NCI-H2196 treated with DMSO at 0.1 percent for 48 hours (cell line): ENCODE data around the gene CCDC187.
"Not testable (repeated sequence)": the region's sequence is repeated elsewhere in the genome, so short reads cannot be mapped to it uniquely, and the experiment has no call there.

Experiments used
- DNase-seq: peaks from one replicate; lab custom pipeline; 2025; ENCODE audit not compliant: unreplicated experiment; lab: John Stamatoyannopoulos, UW

Gene CCDC187

DNA sequence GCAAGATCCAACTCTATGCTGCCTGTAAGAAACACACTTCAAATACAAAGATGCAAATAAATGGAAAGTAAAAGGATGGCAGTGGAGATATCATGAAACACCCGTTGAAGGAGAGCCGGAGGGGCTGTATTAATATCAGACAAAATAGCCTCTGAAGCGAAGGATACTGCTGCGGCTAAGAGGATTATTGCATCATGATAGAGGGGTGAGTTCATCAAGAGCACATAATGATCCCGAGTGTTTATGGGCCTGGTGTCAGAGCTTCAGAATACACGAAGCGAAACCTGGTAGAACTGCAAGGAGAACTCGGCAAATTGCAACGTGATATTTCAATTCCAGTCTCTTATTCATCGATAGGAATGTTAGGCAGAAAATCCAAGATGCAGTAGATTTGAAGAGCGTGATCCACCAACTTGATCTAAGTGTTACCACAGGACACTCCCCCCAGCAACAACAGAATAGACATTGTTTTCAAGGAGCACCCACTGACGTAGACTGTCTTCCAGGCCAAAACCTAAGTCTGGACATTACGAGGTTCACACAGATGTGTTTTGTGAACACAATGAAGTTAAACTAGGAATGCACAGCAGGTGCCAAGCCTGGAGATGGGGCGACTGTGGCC, 30.5 kb downstream of the CCDC187 start:
- DNase-seq = no peak

- DNase-seq = no peak
These were observed 33.7 kb downstream of the CCDC187 start for GRCh38 chr9:136270173-136270705.

- no peak for DNase-seq
These were observed 35.2 kb downstream of the CCDC187 start for GRCh38 chr9:136268735-136269134.

DNA sequence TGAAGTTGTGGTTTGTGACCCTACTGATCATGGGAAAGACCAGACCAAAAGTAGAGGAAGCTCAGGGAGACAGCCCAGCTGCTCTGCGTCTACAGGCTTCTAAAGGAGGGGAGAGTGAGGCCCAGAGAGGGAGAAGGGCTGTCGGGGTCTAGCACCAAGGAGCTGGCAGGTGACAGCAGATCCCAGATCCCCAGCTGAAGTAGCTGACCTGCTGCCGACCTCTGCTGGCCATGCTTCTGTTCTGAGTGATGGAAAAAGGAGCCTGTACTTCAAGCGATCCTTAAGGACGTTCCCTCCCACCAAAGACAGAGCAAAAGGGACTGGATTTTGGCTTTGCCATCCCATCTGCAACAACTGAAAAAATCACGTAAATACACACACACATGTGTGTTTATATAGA, 35.6 kb downstream of the CCDC187 start:
- no peak for DNase-seq

GRCh38 chr9:136267261-136268111, 36.4 kb downstream of the CCDC187 start:
- DNase-seq = peak; percentile 78

- DNase-seq = not testable (repeated sequence)
These were observed 37.3 kb downstream of the CCDC187 start for GRCh38 chr9:136266641-136267040.

DNA sequence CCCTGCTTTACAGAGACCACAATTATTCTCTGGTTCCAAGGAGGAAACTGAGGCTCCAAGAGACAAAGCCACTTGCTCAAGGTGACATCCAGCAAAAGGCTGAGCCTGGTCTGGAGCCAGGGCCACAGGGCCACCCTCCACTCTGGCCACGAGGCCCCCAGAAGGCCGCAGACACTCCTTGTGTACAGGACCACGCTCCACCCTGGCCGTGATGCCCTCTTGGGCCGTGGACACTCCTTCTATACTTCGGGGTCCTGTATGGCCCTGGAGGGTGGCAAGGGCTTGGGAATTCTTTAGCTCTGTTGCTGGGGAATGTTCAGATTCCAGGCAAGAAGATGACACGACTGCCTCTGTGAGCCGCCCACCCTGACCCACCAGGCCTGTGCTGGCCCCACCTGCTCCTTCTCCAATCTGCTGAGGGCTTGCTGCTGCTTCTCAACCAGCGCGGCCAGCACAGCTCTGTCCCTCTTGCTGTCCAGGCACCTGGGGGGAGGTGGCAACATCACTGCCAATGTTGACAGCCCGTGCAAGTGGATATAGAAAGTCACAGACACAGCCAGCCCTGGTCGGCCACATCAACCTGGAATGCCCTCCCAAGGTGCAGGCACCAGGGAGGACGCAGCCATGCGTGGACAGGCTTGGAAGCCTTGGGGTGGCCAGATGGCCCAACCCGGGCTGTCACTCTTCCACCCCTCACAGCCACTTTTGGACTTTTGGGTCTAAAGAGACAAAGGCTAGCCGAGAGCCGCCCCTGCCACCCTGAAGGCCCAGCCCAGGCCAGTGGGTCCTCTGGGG, 38.1 kb downstream of the CCDC187 start:
- DNase-seq = no peak

- DNase-seq = no peak
These were observed 39.2 kb downstream of the CCDC187 start for GRCh38 chr9:136264441-136265405.

- peak; percentile 35 for DNase-seq
These were observed 39.9 kb downstream of the CCDC187 start for GRCh38 chr9:136264031-136264430.

- DNase-seq = no peak
These were observed 41.2 kb downstream of the CCDC187 start for GRCh38 chr9:136262671-136263178.

DNA sequence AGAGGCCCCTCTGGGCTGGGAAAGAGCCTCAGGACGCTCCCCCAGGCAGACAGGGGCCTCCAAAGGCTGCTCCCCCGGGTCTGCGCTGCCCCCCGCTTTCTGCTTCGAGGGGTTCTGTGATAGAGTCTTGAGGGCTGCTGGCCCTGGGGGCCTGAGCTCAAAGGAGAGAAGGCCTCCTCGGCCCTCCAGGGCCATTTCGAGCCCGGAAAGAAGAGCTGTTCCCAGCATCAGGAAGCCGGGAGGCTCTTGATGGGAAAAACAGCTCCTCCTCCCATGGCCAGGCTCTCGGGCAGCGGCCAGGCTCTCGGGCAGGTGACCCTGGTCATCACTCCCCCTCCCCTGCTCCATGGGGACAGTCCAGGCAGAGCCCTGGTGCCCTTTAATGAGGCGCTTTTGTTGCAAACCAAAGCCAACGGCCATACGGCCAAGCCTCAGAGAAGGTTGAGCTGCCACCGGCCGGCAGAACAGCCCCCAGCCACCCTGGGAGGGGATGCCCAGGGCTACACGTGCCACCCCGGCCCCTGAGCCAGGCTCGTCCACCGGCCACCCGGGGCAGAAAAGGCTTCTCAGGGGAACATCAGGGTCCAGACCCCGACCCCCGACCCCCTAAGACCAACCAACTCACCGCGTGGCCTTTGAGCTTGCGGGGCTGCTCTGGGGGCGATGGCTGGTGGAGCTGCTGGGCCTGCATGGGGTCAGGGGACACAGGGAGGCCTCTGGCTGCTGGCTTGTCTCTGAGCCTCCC, 42.0 kb downstream of the CCDC187 start:
- DNase-seq = no peak

DNA sequence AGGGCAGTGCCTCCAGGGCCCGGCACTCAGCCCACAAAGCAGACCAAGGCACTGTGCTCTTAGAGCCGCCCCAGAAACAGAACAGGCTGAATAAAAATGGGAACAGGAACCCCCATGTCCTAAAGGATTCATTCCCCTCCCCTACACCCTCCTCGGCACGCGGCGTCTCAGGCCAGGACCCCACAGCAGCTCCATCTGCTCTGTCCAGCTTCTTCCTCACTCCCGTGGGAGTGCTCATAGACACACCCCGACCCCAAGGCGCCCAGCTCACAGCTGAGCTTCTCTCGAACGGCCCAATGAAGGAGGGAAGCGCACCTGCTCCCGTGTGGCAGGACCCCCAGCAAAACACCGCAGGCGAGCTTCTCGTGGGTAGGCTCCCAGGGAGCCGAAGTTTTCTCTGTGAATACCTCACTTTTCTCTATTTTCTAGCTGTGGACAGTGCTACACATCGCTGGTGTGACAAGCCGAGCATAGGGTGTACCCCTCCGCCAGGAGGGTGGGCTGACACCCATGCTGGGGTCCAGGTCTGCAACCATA, 42.9 kb downstream of the CCDC187 start:
- no peak for DNase-seq

GRCh38 chr9:136260521-136260920, 43.4 kb downstream of the CCDC187 start:
- DNase-seq = no peak

DNA sequence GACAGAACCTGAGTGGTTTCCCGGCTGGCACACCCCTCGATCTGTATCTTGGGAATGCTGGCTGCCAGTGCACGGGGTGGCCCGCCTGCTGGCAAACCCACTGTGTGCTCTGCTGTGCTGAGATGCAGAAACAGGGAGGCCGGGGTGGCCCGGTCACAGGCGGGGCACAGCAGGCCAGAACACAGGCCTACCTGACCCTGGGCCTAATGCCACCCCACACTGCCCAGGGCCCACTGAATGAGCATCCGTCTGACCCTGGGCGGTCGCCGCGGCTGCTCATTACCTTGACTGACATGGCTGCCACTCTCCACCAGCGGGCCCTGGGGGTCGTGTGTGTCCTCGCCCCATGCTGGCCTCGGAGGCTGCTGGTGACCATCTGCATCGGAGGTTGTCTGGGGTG, 44.1 kb downstream of the CCDC187 start:
- no peak for DNase-seq

- no peak for DNase-seq
These were observed 44.4 kb downstream of the CCDC187 start for GRCh38 chr9:136259517-136259813.

DNA sequence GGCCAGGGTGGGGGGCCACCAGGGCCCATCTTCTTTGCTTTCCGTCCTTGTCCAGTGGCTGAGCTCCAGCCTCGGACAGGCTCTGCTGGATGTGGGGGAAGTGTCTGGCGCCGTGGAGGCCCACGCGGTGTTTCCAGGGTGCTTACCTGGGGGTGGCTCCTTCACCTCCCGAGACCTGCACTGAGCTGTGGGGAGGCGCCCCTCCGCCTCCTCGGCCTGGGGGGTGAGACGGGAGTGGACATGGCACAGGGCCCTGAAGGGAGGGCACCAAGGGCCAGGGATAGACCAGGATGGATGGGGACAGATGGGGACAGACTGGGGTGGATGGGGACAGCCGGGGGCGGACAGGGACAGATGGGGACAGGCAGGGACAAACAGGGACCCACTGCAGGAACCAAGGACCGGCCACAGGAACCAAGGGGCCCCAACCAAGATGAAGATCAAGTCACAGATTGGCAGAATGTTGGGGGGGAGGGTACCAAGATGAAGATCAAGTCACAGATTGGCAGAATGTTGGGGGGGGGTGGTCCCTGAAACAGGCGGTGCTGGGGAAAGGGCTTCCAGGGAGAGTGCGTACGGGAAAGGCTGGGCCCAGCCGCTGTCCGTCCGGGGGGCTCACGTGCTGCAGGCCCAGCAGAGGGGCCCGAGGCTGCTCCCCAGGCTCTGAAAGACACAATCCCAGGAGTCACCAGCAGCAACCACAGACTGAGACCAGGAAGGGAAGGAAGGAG, 44.9 kb downstream of the CCDC187 start:
- DNase-seq = no peak

DNA sequence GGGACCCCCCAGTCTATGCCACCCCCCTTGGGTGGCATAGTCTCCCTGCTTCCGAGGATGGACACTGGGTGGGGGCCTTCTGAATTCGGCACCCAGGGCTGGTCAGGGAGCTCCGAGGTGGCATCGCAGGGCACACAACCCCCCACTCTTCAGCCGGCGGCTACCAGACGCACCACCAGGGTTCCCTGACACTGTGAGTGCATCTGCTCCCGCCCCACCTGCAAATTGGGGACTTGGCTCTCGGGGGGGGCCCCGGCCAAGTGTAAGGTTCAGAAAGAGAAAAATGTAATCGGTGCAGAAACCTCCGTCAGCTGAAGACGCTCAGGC, 45.6 kb downstream of the CCDC187 start:
- DNase-seq = no peak

GRCh38 chr9:136257381-136258298, 46.3 kb downstream of the CCDC187 start:
- DNase-seq = no peak
